Subcutaneous abdominal adipose tissue (tissue), 5 donors: ENCODE data around the gene PCDH1.
"Not testable (repeated sequence)": the region's sequence is repeated elsewhere in the genome, so short reads cannot be mapped to it uniquely, and the experiment has no call there.

Experiments used
- H3K27ac ChIP-seq: one replicate; pipeline ENCODE4 v1.7.0; 2013; ENCODE audit warnings: low read depth, mild to moderate bottlenecking, inconsistent platforms, low read length, moderate library complexity
- H3K27me3 ChIP-seq, 5 donors: one replicate each; pipeline ENCODE4 v1.7.0; 2013; ENCODE audit warnings: low read length in 5 of 5, inconsistent platforms in 1 of 5; ENCODE audit not compliant: control insufficient read depth in 5 of 5, insufficient read depth in 4 of 5
- H3K36me3 ChIP-seq, 5 donors: one replicate each; pipeline ENCODE4 v1.7.0; 2013; ENCODE audit warnings: low read length in 5 of 5; ENCODE audit not compliant: control insufficient read depth in 5 of 5, insufficient read depth in 5 of 5
- H3K4me1 ChIP-seq, 5 donors: one replicate each; pipeline ENCODE4 v1.7.0; 2013; ENCODE audit warnings: low read length in 5 of 5, mild to moderate bottlenecking in 3 of 5, moderate library complexity in 1 of 5; ENCODE audit not compliant: control insufficient read depth in 5 of 5, insufficient read depth in 5 of 5
- H3K4me3 ChIP-seq, 5 donors: one replicate each; pipeline ENCODE4 v1.7.0; 2013; ENCODE audit warnings: low read length in 5 of 5, low read depth in 1 of 5
- H3K9ac ChIP-seq, 5 donors: one replicate each; pipeline ENCODE4 v1.7.0; 2013; ENCODE audit warnings: low read length in 5 of 5, mild to moderate bottlenecking in 4 of 5, moderate library complexity in 3 of 5
- H3K9me3 ChIP-seq, 5 donors: one replicate each; pipeline ENCODE4 v1.7.0; 2013; ENCODE audit warnings: low read length in 5 of 5; ENCODE audit not compliant: control insufficient read depth in 5 of 5
- donor health status: healthy.
- donor health status: healthy.
- donor health status: healthy.
- donor health status: healthy.
- donor health status: healthy.

PCDH1 gene

DNA sequence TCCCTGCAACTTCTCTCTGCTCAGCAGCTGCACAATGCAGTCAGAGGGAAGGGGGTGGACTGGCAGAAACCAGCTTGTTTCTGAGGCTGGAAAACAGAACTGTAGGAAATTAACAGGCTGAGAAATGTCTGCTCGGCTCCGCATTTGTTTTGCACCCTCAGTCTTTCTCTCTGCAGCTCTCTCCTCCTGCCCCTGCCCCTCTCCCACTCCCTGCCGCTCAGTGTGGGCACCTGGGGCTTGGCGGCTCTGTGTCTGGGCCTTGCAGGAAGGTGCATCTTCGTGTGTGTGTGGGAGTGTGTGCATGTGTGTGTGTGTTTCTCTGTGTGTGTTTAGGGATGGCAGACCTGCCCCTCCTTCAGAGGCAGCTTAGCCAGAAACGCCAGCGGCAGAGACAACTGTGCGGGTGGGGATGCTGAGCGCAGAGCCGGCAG, 53.0 kb downstream of the PCDH1 start:
- Histone ChIP-seq H3K4me1 (peaks cover 0 to 63% (median 0%) of the 10 kb centered on the region in 5 donors), H3K9ac (no peak overlapping the region), H3K27ac (no peak overlapping the region), H3K4me3 (no peak overlapping the region), H3K36me3 (no peaks in the 10 kb centered on the region), H3K9me3 (no peaks in the 10 kb centered on the region), H3K27me3 (peaks cover 0 to 8% (median 3%) of the 10 kb centered on the region in 5 donors)

DNA sequence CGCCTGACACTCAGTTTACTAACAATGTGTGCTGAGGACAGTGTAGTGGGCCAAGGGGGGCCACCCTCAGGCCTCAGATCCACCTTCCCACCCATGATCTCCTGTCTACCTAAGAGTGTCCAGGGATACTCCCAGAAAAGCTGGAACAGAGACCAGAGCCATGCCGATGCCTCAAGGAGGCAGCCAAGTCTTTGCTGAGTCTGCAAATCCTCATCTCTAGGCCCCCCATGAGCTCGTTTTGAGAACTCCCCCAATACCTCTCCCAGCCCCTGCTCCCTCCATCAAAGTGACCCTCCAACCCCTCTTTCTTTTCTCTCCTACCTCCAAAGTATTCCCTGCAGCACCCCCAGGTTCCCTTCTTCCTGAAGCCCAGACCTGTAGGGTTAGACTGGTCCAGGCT, 53.5 kb downstream of the PCDH1 start:
- H3K9me3 ChIP-seq: no peaks in the 10 kb centered on the region
- H3K9ac ChIP-seq: no peak overlapping the region
- H3K27me3 ChIP-seq: peaks cover 0 to 8% (median 3%) of the 10 kb centered on the region in 5 donors
- peaks cover 0 to 61% (median 0%) of the 10 kb centered on the region in 5 donors for H3K4me1 ChIP-seq
- no peaks in the 10 kb centered on the region for H3K36me3 ChIP-seq
- H3K4me3 ChIP-seq: no peak overlapping the region
- H3K27ac ChIP-seq: no peak overlapping the region

DNA sequence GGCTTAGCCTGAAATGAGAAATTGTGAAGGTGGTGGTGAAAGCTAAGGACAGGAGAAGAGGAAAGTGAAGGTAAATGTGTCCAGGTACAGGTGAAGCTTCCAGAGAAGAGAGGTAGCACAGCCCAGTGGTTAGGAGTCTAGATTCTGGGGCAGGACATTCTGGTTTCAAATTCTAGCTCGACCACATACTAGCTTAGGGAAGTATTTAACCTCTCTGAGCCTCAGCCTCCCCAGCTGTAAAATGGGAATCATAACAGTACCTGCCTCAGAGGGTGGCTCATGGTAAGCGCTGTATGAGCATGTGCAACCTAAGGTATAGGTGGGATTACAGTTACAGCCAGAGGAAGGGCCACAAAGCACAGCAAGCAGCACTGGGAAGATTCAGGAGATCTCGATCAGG, 55.2 kb downstream of the PCDH1 start:
- H3K4me3 ChIP-seq: no peak overlapping the region
- H3K9ac ChIP-seq: no peak overlapping the region
- peaks cover 0 to 8% (median 3%) of the 10 kb centered on the region in 5 donors for H3K27me3 ChIP-seq
- no peaks in the 10 kb centered on the region for H3K9me3 ChIP-seq
- peak overlapping the region; percentile 38 for H3K27ac ChIP-seq
- no peaks in the 10 kb centered on the region for H3K36me3 ChIP-seq
- H3K4me1 ChIP-seq: peaks cover 0 to 56% (median 0%) of the 10 kb centered on the region in 5 donors

DNA sequence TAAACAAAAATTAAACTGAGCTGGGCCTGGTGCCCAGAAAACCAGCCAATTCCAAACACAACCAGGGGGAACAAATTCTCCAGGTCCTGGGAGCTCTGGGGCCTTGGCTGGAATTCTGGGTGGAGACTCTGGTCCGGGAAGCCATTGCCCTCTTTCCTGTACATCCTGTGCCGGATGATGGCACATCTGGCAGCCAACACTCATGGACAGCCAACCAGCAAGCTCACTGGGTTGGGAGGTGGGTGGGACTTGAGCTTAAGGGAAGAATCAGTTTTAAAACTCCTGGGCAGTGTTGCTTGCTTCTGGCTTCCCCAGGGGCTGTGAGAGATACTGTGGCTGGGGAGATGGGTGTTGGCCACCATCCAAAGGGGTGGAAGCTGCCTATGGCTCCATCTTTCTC, 56.1 kb downstream of the PCDH1 start:
- no peaks in the 10 kb centered on the region for H3K9me3 ChIP-seq
- H3K4me1 ChIP-seq: peaks cover 0 to 55% (median 0%) of the 10 kb centered on the region in 5 donors
- H3K9ac ChIP-seq: no peak overlapping the region
- no peaks in the 10 kb centered on the region for H3K36me3 ChIP-seq
- H3K27ac ChIP-seq: peak overlapping the region; percentile 38
- H3K4me3 ChIP-seq: no peak overlapping the region
- peaks cover 0 to 8% (median 3%) of the 10 kb centered on the region in 5 donors for H3K27me3 ChIP-seq

DNA sequence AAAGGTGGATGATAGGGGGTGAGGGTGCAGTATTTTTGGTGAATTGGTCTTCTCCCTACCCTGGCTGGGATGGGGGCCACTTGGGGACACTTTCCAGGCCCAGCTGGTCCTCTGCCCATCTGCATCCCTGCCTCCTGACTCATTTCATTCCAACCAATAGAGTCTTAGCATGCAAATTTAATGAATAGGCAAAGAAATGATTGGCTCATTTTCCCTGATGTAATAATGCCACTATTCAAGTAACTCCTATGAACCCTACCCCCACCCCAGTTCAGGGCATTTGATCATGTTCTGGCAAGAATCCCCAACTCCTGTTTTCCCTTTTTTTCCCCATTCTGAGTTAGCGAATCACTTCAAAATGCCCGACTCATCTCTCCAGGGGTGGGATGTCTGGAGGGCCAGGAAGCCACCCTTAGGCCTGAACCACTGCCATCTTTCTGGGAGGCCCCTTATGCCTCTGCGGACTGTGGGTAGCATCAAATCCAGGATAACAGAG, 56.7 kb downstream of the PCDH1 start:
- Histone ChIP-seq H3K36me3 (no peaks in the 10 kb centered on the region), H3K27me3 (peaks cover 0 to 11% (median 3%) of the 10 kb centered on the region in 5 donors), H3K9ac (peak overlapping the region in 1 of 5 donors; percentile 37), H3K4me1 (peaks cover 0 to 49% (median 0%) of the 10 kb centered on the region in 5 donors), H3K9me3 (no peaks in the 10 kb centered on the region), H3K27ac (peak overlapping the region; percentile 38), H3K4me3 (no peak overlapping the region)

DNA sequence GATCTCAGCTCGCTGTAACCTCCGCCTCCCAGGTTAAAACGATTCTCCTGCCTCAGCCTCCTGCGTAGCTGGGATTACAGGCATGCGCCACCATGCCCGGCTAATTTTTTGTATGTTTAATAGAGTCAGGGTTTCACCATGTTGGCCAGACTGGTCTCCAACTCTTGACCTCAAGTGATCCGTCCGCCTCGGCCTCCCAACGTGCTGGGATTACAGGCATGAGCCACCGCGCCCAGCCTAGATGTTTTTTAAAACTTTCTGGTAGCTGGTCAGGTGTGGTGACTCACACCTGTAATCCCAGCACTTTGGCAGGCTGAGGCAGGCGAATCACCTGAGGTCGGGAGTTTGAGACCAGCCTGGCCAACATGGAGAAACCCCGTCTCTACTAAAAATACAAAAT, 57.5 kb downstream of the PCDH1 start:
- not testable (repeated sequence) for H3K36me3 ChIP-seq, H3K9ac ChIP-seq, H3K4me3 ChIP-seq, H3K27me3 ChIP-seq, H3K27ac ChIP-seq, H3K9me3 ChIP-seq
- H3K4me1 ChIP-seq: peaks cover 0 to 49% (median 0%) of the 10 kb centered on the region in 5 donors

DNA sequence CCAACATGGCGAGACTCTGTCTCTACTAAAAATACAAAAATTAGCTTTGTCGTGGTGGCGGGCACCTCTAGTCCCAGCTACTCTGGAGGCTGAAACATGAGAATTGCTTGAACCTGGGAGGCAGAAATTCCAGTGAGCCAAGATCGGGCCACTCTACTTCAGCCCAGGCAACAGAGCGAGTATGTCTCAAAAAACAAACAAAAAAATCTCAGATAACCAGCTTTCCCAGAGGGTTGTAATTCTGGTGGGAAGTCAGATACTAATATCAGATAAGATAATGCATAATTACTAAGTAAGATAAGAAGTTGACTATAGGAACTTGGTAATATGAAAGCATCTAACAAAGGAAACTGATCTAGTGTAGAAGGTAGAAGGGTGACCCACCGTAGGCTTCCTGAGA, 60.6 kb downstream of the PCDH1 start:
- Histone ChIP-seq H3K27me3 (peaks cover 3 to 11% (median 4%) of the 10 kb centered on the region in 5 donors), H3K4me1 (peaks cover 0 to 55% (median 2%) of the 10 kb centered on the region in 5 donors), H3K4me3 (no peak overlapping the region), H3K9me3 (no peaks in the 10 kb centered on the region), H3K36me3 (no peaks in the 10 kb centered on the region), H3K27ac (peak overlapping the region; percentile 58), H3K9ac (no peak overlapping the region)

DNA sequence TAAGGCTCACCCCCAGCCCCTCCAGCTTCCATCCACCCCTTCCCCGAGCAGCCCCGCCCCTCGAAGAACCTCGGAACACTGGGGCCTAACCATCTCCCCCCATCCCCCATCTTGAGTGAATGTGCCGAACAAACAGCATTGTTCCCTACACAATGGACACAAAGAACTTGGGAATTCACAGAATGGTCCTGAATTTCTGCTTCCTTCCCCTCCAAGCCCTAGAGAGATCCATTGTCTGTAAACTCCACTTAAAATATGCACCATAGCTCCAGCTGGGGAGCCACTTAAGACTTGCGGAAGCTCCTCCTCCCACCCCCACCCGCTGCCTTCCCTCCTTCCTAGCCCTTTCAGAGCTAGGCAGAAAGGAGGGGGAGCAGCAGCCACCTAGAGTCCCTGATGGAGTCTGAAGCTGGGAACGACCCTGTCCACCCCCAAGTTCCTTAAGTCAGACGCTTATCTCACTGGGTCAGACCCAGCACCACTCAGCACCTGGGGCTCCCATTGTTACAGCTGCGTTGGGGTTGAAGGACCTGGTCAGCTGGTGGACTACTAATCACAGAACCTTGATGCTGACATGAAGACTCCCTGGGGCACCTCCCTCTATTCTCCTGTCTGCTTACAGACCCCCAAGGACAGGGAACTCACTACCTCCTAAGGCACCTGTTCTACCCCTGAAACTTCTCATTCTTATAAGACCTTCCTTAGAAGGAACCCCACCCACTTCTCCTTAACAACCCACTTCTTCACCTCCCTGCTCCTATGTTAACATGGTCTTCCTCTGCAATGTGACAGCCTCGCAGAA, 61.4 kb downstream of the PCDH1 start:
- H3K4me3 ChIP-seq: no peak overlapping the region
- H3K9ac ChIP-seq: no peak overlapping the region
- peak overlapping the region; percentile 64 for H3K27ac ChIP-seq
- peaks cover 0 to 55% (median 2%) of the 10 kb centered on the region in 5 donors for H3K4me1 ChIP-seq
- peaks cover 3 to 14% (median 12%) of the 10 kb centered on the region in 5 donors for H3K27me3 ChIP-seq
- no peaks in the 10 kb centered on the region for H3K9me3 ChIP-seq
- H3K36me3 ChIP-seq: no peaks in the 10 kb centered on the region

DNA sequence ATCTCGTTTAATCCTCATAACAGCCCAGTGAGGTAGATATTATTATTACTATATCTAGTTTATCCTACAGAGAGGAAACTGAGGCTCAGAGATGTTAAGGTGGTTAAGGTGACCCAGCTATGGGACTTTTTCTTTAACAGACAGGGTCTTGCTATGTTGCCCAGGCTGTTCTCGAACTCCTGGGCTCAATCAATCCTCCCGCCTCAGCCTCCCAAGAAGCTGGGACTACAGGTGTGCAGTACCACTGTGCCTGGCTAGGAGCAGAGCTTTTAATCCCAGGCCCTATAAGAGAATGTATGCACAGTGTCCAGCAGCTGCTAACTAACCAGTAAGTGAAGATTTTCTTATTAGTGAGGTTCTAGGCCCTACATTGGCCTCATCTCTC, 62.4 kb downstream of the PCDH1 start:
- H3K9me3 ChIP-seq: no peaks in the 10 kb centered on the region
- no peak overlapping the region for H3K9ac ChIP-seq
- no peaks in the 10 kb centered on the region for H3K36me3 ChIP-seq
- peaks cover 8 to 19% (median 16%) of the 10 kb centered on the region in 5 donors for H3K27me3 ChIP-seq
- H3K4me3 ChIP-seq: no peak overlapping the region
- H3K27ac ChIP-seq: peak overlapping the region; percentile 64
- peaks cover 0 to 49% (median 2%) of the 10 kb centered on the region in 5 donors for H3K4me1 ChIP-seq

DNA sequence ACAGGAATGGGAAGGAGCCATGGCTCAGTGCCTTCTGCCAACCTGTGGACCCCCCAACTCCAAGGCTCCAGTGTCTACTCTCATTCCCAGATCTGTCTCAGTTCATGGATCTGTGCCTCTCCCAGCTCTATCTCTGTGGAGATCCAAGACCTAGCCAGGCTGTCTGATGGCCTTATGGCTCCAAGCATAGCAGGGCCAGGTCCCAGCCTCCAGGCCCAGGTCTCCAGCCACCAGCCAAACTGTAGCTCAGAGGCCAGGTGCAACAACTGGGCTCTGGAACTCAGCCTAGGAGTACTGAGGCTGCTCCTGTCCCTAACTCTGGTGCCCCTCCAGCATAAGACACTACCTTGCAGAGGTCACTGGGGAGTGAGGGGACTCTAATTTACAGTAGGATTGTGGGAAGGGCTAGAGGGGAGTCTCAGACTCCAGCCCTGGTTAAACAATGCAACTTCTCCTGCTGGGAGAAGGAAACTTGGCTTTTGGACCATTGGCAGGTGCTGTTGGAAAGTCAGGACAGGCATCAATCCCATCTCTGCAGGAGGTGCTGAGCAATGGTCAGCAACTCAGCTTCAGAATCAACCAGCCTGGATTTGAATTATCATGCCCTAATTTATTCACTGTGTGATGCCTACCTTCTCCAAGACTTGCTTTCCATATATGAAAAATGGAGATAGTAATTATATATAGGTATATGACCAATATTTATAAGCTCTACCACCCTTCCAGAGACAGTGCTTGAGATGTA, 63.0 kb downstream of the PCDH1 start:
- peaks cover 10 to 23% (median 20%) of the 10 kb centered on the region in 5 donors for H3K27me3 ChIP-seq
- H3K36me3 ChIP-seq: no peaks in the 10 kb centered on the region
- H3K9ac ChIP-seq: peak overlapping the region in 1 of 5 donors; percentile 13
- H3K4me1 ChIP-seq: peaks cover 0 to 49% (median 2%) of the 10 kb centered on the region in 5 donors
- H3K27ac ChIP-seq: peak overlapping the region; percentile 64
- no peaks in the 10 kb centered on the region for H3K9me3 ChIP-seq
- no peak overlapping the region for H3K4me3 ChIP-seq
